Measurements from ENCODE around the gene CNGB1. TPM values are rescaled to one million over a fixed set of nuclear protein-coding genes. Genes with fewer than 3 reads are reported as not detected.

CNGB1 gene
- total RNA-seq, 2 experiments from 2014 or later, result not detected

DNA sequence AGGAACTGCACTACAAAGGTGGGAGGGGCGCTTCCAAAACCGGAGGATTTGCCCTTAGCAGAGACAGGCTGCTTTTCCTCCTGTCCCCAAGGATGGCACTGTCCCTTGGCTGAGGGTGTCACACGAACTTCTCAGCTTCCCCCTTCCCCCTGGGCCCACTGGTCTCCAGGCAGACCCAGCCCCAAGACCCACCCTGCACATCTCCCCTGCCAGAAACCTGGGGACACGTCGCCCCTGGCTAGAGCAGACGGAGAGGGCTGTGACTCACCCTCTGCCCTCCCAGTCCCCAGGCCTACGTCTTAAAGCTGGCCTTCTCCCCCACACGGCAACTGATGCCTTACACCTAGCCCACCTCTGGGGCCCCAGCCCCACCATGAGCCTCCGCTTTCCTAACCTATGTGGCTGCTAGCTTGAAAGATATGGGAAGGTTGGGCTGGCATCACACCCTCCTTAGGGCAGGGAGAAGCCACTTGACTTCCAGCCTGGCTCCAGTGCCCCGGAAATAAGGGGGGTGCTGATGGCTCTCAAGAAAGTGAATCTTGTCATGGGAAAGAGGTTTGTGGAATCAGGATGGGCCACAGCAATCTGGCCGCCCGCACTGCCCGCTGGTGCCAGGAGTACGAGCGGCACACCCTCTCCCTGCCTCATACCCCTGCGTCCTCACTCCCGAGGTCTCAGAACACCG is 24.9 kb upstream of the CNGB1 start:
- ChIA-PET CTCF (interaction anchor here (0.7 kb wide), 1 partner anchor 15 kb away, joined by 3 read pairs; no protein-coding TSS in a partner anchor), POLR2A (no interaction called here)
- no peak for DNase-seq
- Mint-ChIP-seq H3K9me3 (no peaks in the 10 kb centered on the region), H3K4me1 (peaks cover 49% of the 10 kb centered on the region), H3K36me3 (ENCODE audit: low read depth) (peaks cover 38% of the 10 kb centered on the region), H3K4me3 (no peak overlapping the region), H3K27ac (peak overlapping the region; percentile 14), H3K27me3 (no peaks in the 10 kb centered on the region)

DNA sequence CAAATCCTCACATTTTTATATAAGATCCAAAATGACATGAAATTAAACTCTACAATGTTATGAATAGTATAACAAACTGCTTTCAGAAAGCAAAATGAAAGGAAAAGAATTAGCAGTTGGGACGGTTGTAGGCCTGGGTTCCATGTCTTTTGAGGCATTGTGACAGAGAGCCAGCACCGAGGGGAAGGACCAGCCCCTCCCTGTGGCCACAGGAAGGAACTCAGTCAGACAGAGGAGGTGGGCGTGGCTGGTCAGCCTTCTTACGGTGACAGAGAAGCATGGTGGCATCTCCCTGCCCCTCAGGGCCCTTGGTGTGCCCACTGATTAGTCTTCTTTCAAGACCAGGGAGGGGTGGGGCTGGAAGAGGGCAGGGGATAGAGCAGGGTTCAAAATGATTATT is 23.9 kb upstream of the CNGB1 start:
- peak; percentile 74 for DNase-seq
- POLR2A ChIA-PET, result no interaction called here
- no peaks in the 10 kb centered on the region for H3K27me3 Mint-ChIP-seq
- H3K27ac Mint-ChIP-seq, result peak overlapping the region; percentile 40
- no peaks in the 10 kb centered on the region for H3K9me3 Mint-ChIP-seq
- CTCF ChIA-PET, result no interaction called here
- peaks cover 49% of the 10 kb centered on the region for H3K4me1 Mint-ChIP-seq
- H3K36me3 Mint-ChIP-seq (ENCODE audit: low read depth), result peaks cover 38% of the 10 kb centered on the region
- no peak overlapping the region for H3K4me3 Mint-ChIP-seq

GRCh38 chr16:57994361-57994760 is 23.4 kb upstream of the CNGB1 start:
- ChIA-PET CTCF (no interaction called here), POLR2A (no interaction called here)
- DNase-seq, result no peak
- no peaks in the 10 kb centered on the region for H3K27me3 Mint-ChIP-seq
- peak overlapping the region; percentile 40 for H3K27ac Mint-ChIP-seq
- no peak overlapping the region for H3K4me3 Mint-ChIP-seq
- no peaks in the 10 kb centered on the region for H3K9me3 Mint-ChIP-seq
- peaks cover 38% of the 10 kb centered on the region for H3K36me3 Mint-ChIP-seq (ENCODE audit: low read depth)
- peaks cover 47% of the 10 kb centered on the region for H3K4me1 Mint-ChIP-seq

GRCh38 chr16:57993897-57994296 is 23.0 kb upstream of the CNGB1 start:
- H3K27ac Mint-ChIP-seq, result no peak overlapping the region
- H3K9me3 Mint-ChIP-seq, result no peaks in the 10 kb centered on the region
- no peak for DNase-seq
- POLR2A ChIA-PET, result no interaction called here
- H3K36me3 Mint-ChIP-seq (ENCODE audit: low read depth), result peaks cover 38% of the 10 kb centered on the region
- CTCF ChIA-PET, result interaction anchor here (0.5 kb wide), 1 partner anchor 108 kb away, joined by 4 read pairs; no protein-coding TSS in a partner anchor
- peaks cover 43% of the 10 kb centered on the region for H3K4me1 Mint-ChIP-seq
- H3K27me3 Mint-ChIP-seq, result no peaks in the 10 kb centered on the region
- H3K4me3 Mint-ChIP-seq, result no peak overlapping the region

DNA sequence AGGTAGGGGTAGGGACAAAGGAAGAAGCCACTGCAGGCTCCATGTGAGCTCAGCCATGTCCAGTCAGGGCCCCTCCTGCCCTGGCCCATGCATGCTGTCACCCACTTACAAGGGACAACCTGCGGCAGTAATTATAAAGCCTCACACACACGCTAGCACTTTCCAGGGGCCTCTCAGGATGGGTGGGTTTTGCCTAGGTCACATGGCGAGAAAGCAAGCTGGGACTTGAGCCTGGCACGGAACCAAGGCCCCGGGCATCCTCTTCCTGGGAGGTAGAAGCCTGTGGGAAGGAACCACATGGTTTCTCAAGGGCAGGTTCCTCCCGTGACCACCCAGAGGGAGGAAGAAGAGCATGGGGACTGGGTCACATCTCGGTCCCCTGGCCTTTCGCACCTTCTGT is 22.5 kb upstream of the CNGB1 start:
- ChIA-PET CTCF (interaction anchor here (0.5 kb wide), 1 partner anchor 108 kb away, joined by 4 read pairs; no protein-coding TSS in a partner anchor), POLR2A (no interaction called here)
- Mint-ChIP-seq H3K9me3 (no peaks in the 10 kb centered on the region), H3K27ac (no peak overlapping the region), H3K36me3 (ENCODE audit: low read depth) (peaks cover 37% of the 10 kb centered on the region), H3K4me3 (no peak overlapping the region), H3K4me1 (peaks cover 38% of the 10 kb centered on the region), H3K27me3 (no peaks in the 10 kb centered on the region)
- no peak for DNase-seq

DNA sequence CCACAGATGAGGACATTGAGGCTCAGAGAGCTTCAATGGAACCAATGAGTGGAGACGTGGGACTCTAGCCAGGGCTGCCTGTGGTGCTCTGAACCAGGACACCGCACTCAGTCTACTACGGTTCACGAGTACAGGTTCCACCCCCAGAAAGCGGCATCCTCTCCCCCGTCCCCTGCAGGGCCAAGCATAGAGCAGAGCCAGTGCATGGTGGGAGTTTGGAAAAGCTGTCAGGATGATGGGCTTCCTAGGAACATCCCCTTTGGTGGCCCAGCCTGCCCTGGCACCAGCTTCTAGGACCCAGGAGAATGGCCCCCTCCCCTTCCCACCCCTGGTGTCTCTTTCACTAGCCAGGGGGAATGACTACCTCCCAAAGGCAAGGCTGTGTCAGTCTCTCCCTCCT is 21.2 kb upstream of the CNGB1 start:
- ChIA-PET CTCF (no interaction called here), POLR2A (no interaction called here)
- H3K27ac Mint-ChIP-seq, result no peak overlapping the region
- H3K27me3 Mint-ChIP-seq, result no peaks in the 10 kb centered on the region
- peaks cover 24% of the 10 kb centered on the region for H3K36me3 Mint-ChIP-seq (ENCODE audit: low read depth)
- no peaks in the 10 kb centered on the region for H3K9me3 Mint-ChIP-seq
- H3K4me1 Mint-ChIP-seq, result peaks cover 25% of the 10 kb centered on the region
- no peak for DNase-seq
- H3K4me3 Mint-ChIP-seq, result no peak overlapping the region

GRCh38 chr16:57991551-57992059 is 20.7 kb upstream of the CNGB1 start:
- Mint-ChIP-seq H3K27ac (no peak overlapping the region), H3K27me3 (no peaks in the 10 kb centered on the region), H3K36me3 (ENCODE audit: low read depth) (peaks cover 20% of the 10 kb centered on the region), H3K4me3 (no peak overlapping the region), H3K4me1 (peaks cover 22% of the 10 kb centered on the region), H3K9me3 (no peaks in the 10 kb centered on the region)
- POLR2A ChIA-PET, result no interaction called here
- CTCF ChIA-PET, result no interaction called here
- no peak for DNase-seq

GRCh38 chr16:57988929-57989328 is 18.0 kb upstream of the CNGB1 start:
- CTCF ChIA-PET, result interaction anchor here (0.7 kb wide), 2 partner anchors 9 to 279 kb away, joined by 3 read pairs; no protein-coding TSS in a partner anchor
- POLR2A ChIA-PET, result interaction anchor here (1.6 to 1.7 kb wide), 2 partner anchors 9 to 11 kb away, joined by 7 to 10 read pairs; partner anchors contain the start of gene ZNF319
- Mint-ChIP-seq H3K27me3 (peaks cover 6% of the 10 kb centered on the region), H3K9me3 (no peaks in the 10 kb centered on the region), H3K4me1 (peaks cover 16% of the 10 kb centered on the region), H3K4me3 (no peak overlapping the region), H3K27ac (no peak overlapping the region), H3K36me3 (ENCODE audit: low read depth) (no peaks in the 10 kb centered on the region)
- DNase-seq, result no peak

DNA sequence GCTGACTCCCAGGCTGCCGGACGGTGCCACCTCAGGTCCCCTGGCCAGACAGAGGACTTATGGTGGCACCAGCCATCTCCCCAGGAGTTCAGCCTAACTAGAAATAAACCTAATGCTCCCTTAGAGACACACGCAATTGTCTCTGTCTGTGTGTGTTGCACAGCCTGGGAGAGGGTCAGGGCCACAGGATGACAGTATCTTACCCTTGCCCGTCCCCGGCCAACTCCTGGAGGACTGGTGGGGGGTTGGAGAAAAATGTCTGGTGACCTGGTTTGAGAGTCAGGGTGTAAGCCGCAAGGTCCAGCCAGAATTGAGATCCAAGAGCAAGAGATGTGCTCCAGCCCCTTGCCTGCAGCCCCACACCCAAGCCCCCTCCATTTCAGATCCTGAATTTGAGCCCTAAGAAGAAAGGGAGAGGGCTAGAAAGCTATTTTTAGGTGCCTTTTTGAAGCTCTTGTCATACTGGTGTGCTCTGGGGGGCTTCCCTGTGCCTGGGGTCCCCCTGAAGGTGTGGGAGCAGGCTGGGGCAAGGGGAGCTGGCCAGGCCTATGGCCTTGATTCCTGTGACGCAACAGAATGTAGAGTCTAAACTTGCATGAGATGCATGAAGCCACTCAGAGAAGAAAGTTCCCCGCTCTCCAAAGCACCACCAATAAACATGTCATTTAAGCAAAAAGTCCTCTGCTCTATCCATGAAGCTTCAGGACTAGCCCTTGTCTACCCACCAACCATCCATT is 16.7 kb upstream of the CNGB1 start:
- CTCF ChIA-PET, result no interaction called here
- Mint-ChIP-seq H3K9me3 (no peaks in the 10 kb centered on the region), H3K4me1 (peaks cover 14% of the 10 kb centered on the region), H3K27ac (no peak overlapping the region), H3K36me3 (ENCODE audit: low read depth) (no peaks in the 10 kb centered on the region), H3K27me3 (peaks cover 6% of the 10 kb centered on the region), H3K4me3 (no peak overlapping the region)
- no peak for DNase-seq
- POLR2A ChIA-PET, result interaction anchor here (0.9 kb wide), 1 partner anchor 14 kb away, joined by 3 read pairs; no protein-coding TSS in a partner anchor

GRCh38 chr16:57986196-57986595 is 15.3 kb upstream of the CNGB1 start:
- Mint-ChIP-seq H3K4me1 (peaks cover 14% of the 10 kb centered on the region), H3K27me3 (peaks cover 9% of the 10 kb centered on the region), H3K9me3 (no peaks in the 10 kb centered on the region), H3K36me3 (ENCODE audit: low read depth) (no peaks in the 10 kb centered on the region), H3K4me3 (peak overlapping the region; percentile 42), H3K27ac (no peak overlapping the region)
- no peak for DNase-seq
- POLR2A ChIA-PET, result no interaction called here
- CTCF ChIA-PET, result no interaction called here

DNA sequence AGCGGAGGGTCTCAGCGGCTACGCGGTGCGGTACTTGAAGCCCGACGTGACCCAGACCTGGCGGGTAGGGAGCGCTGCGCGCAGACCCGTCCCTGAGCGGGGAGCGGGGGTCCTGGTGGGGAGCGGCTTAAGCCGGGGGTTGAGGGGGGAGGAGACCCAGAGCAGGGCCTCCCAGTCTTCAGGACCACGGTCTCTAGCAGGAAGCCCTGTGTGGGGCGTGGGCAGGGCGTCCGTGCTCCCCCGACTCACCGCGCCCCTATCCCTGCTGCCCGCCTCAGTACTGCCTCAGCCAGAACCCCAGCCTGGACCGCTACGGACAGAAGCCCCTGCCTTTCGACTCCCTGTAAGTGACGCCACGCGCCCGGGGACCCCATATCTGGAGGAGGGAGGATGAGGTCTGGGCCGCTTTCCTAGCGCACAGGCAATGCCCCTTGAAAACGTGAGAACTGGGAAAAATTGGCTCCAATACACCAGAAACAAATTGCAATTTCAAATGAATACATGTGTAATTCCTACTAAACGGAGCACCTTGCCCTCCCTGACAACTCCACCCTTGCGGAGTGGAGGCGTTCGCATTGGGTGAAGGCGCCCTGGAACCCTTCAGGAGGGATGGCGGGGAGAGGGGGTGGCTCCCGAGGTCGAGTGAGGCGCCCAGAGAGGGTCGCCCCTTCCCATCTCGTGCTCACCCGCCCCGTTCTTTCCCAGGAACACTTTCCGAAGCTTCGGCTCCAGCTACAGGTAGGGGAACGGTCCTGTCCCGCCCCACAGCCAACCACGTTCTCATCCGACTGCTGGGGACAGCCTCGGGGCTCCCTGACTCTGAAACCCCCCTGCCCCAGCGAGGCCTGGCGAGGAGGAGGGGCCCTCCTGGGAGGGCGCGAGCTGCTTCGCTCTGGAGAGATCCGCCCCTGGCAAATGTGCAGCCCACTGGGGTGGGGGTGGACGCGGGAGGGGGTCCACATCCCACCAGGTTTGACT is 14.6 kb upstream of the CNGB1 start:
- POLR2A ChIA-PET, result interaction anchor here (1.0 to 1.3 kb wide), 2 partner anchors 13 to 144 kb away, joined by 3 to 15 read pairs; partner anchors contain the start of gene CFAP20
- no peak overlapping the region for H3K27ac Mint-ChIP-seq

DNA sequence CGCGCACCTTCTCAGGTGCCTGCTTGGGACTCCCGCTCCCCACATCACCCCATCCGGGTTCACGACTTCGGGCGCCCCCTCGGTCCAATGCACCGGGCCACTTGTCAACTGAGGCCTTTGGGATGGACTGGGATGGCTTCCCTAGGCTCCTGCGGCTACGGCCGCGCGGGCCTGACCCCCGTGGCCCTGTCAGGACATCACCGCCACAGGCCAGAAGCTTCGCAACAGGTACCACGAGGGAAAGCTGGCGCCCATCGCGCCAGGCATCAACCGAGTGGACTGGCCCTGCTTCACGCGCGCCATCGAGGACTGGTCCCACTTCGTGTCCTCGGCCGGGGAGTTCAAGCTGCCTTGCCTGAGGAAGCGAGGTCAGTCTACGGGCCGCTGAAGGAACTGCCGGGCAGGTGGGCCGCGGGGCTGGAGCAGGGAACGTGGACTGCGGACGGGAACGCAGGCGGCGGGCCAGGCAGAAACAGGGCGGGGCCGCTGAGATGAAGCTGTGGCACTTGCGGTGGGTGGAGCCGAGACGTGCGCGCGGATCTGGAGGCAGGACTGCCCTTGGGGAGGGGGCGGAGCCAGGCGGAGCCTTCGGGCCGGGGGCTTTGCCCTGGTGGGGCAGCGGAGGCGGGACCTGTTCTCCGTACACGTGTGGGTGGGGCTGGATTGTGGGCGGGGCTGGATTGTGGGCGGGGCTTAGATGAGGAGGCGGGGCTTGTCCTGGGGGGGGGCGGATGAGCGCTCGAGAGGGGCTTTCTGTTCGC is 13.7 kb upstream of the CNGB1 start:
- peak; percentile 94 for DNase-seq
- POLR2A ChIA-PET, result interaction anchor here (1.0 to 1.3 kb wide), 2 partner anchors 14 to 145 kb away, joined by 3 to 15 read pairs; partner anchors contain the start of gene CFAP20
- Mint-ChIP-seq H3K4me3 (peak overlapping the region; percentile 81), H3K9me3 (no peaks in the 10 kb centered on the region), H3K4me1 (peaks cover 14% of the 10 kb centered on the region), H3K27ac (no peak overlapping the region), H3K27me3 (peaks cover 9% of the 10 kb centered on the region), H3K36me3 (ENCODE audit: low read depth) (no peaks in the 10 kb centered on the region)
- CTCF ChIA-PET, result interaction anchor here (2.3 kb wide), 1 partner anchor 15 kb away, joined by 7 read pairs; no protein-coding TSS in a partner anchor

More for the DNA sequence above, 14.6 kb upstream of the CNGB1 start:
- CTCF ChIA-PET, result interaction anchor here (2.3 kb wide), 1 partner anchor 14 kb away, joined by 7 read pairs; no protein-coding TSS in a partner anchor
- peaks cover 9% of the 10 kb centered on the region for H3K27me3 Mint-ChIP-seq
- no peak for DNase-seq
- H3K4me1 Mint-ChIP-seq, result peaks cover 14% of the 10 kb centered on the region
- H3K36me3 Mint-ChIP-seq (ENCODE audit: low read depth), result no peaks in the 10 kb centered on the region
- no peaks in the 10 kb centered on the region for H3K9me3 Mint-ChIP-seq
- peak overlapping the region; percentile 81 for H3K4me3 Mint-ChIP-seq
